Liver (tissue), 9 donors: ENCODE measurements around the gene CCDC93. TPM values are rescaled to one million over a fixed set of nuclear protein-coding genes. Genes with fewer than 3 reads are reported as not detected.

Source experiments
- DNase-seq: peaks from one replicate; pipeline ENCODE4 v3.0.0-alpha.2; 2017; ENCODE audit warnings: low spot score
- H3K27ac ChIP-seq, 2 donors: one replicate each; pipeline ENCODE4 v1.7.0; 2013; ENCODE audit warnings: inconsistent platforms in 2 of 2, low read length in 2 of 2, control low read depth in 1 of 2, low read depth in 1 of 2, mild to moderate bottlenecking in 1 of 2
- H3K27me3 ChIP-seq, 4 donors: one replicate each; pipeline versions ENCODE4 v1.6.1 to v1.7.0; 2013; ENCODE audit warnings: low read length in 3 of 4, inconsistent platforms in 1 of 4, mild to moderate bottlenecking in 1 of 4, moderate library complexity in 1 of 4; ENCODE audit not compliant: control insufficient read depth in 4 of 4, insufficient read depth in 4 of 4
- H3K36me3 ChIP-seq, 4 donors: one replicate each; pipeline versions ENCODE4 v1.6.1 to v1.7.0; 2013; ENCODE audit warnings: low read length in 3 of 4, mild to moderate bottlenecking in 3 of 4, low read depth in 1 of 4, moderate library complexity in 1 of 4; ENCODE audit not compliant: control insufficient read depth in 4 of 4, insufficient read depth in 3 of 4
- H3K4me1 ChIP-seq, 4 donors: one replicate each; pipeline versions ENCODE4 v1.6.1 to v1.7.0; 2013; ENCODE audit warnings: low read length in 3 of 4, mild to moderate bottlenecking in 3 of 4, moderate library complexity in 1 of 4; ENCODE audit not compliant: control insufficient read depth in 4 of 4, insufficient read depth in 4 of 4
- H3K4me3 ChIP-seq, 3 donors: one replicate each; pipeline versions ENCODE4 v1.6.1 to v1.7.0; 2013; ENCODE audit warnings: low read length in 3 of 3, control low read depth in 1 of 3, low read depth in 1 of 3, mild to moderate bottlenecking in 1 of 3
- H3K9ac ChIP-seq, 2 donors: one replicate each; pipeline ENCODE4 v1.7.0; 2013; ENCODE audit warnings: low read length in 2 of 2, mild to moderate bottlenecking in 2 of 2, moderate library complexity in 2 of 2, control low read depth in 1 of 2, low read depth in 1 of 2
- H3K9me3 ChIP-seq, 4 donors: one replicate each; pipeline versions ENCODE4 v1.6.1 to v1.7.0; 2013; ENCODE audit warnings: low read length in 3 of 4; ENCODE audit not compliant: control insufficient read depth in 4 of 4
- FOXA1 ChIP-seq: IDR thresholded peaks from 2 replicates; pipeline ENCODE4 v1.6.1; 2016; ENCODE audit warnings: antibody characterized with exemption
- FOXA2 ChIP-seq: IDR thresholded peaks from 2 replicates; pipeline ENCODE4 v1.6.1; 2016; ENCODE audit warnings: antibody characterized with exemption
- GABPA ChIP-seq, 2 donors: IDR thresholded peaks in 1 of 2; conservative IDR thresholded peaks in 1 of 2; 2 replicates each; pipeline ENCODE4 v1.6.1; 2016; ENCODE audit warnings: antibody characterized with exemption in 2 of 2, mild to moderate bottlenecking in 1 of 2, moderate library complexity in 1 of 2
- HNF4A ChIP-seq, 2 donors: conservative IDR thresholded peaks; 2 replicates each; pipeline ENCODE4 v1.6.1; 2016; ENCODE audit warnings: antibody characterized with exemption in 2 of 2, mild to moderate bottlenecking in 2 of 2
- HNF4G ChIP-seq: IDR thresholded peaks from 2 replicates; pipeline ENCODE4 v1.6.1; 2016; ENCODE audit warnings: antibody characterized with exemption
- JUND ChIP-seq, 2 donors: IDR thresholded peaks; 2 replicates each; pipeline ENCODE4 v1.6.1; 2016; ENCODE audit warnings: antibody characterized with exemption in 2 of 2
- NR2F2 ChIP-seq: IDR thresholded peaks from 2 replicates; pipeline ENCODE4 v1.6.1; 2016; ENCODE audit warnings: antibody characterized with exemption
- RXRA ChIP-seq, 2 donors: IDR thresholded peaks; 2 replicates each; pipeline ENCODE4 v1.6.1; 2017 to 2018; ENCODE audit warnings: antibody characterized with exemption in 2 of 2, mild to moderate bottlenecking in 1 of 2
- SP1 ChIP-seq: IDR thresholded peaks from 2 replicates; pipeline ENCODE4 v1.6.1; 2018; ENCODE audit warnings: antibody characterized with exemption, mild to moderate bottlenecking
- TAF1 ChIP-seq: conservative IDR thresholded peaks from 2 replicates; pipeline ENCODE4 v1.6.1; 2016; ENCODE audit warnings: antibody characterized with exemption, mild to moderate bottlenecking
- YY1 ChIP-seq: IDR thresholded peaks from 2 replicates; pipeline ENCODE4 v1.6.1; 2016; ENCODE audit warnings: antibody characterized with exemption, mild to moderate bottlenecking
- WGBS: extraction: QIAGEN DNeasy Blood & Tissue Kit; methylation state at CpG from one replicate; pipeline ENCODE4 v1.1.7; 2013; 5-methylcytosine and 5-hydroxymethylcytosine counted together
- polyA plus RNA-seq, 2 donors: library from polyadenylated mRNA; stranded (reverse) in 1 of 2; unstranded in 1 of 2; fragments of 200-250 nt in 1 of 2; fragments of >200 nt in 1 of 2; fragmentation: Nextera tagmentation in 1 of 2; extraction: Ambion mirVana in 1 of 2; gene quantifications; one replicate each; pipeline versions ENCODE4 v1.2.1 to v1.2.3, GENCODE V29; 2013 to 2015
- total RNA-seq, 2 donors: library from RNA; depleted of rRNA; stranded (reverse); fragments of >200 nt; gene quantifications; one replicate each; pipeline ENCODE4 v1.2.3, GENCODE V29; 2014
- TF ChIP-seq, protein P1 (sequence below): fragments of 150-350 bp; IDR thresholded peaks from 2 replicates; pipeline ENCODE4 v1.5.1; 2017; ENCODE audit warnings: improper control_type of control experiment, low read depth, low read length; ENCODE audit not compliant: missing input control
- TF ChIP-seq, protein P2 (sequence below): IDR thresholded peaks from 2 replicates; pipeline ENCODE4 v1.6.1; 2016; ENCODE audit warnings: antibody characterized with exemption
- TF ChIP-seq, protein P3 (sequence below): IDR thresholded peaks from 2 replicates; pipeline ENCODE4 v1.6.1; 2016; ENCODE audit warnings: antibody characterized with exemption, mild to moderate bottlenecking
- TF ChIP-seq, protein P4 (sequence below): IDR thresholded peaks from 2 replicates; pipeline ENCODE4 v1.6.1; 2016; ENCODE audit warnings: antibody characterized with exemption
- donor health status: healthy.
- donor health status: healthy.
- donor health status: healthy.
- donor health status: healthy.
- donor health status: healthy.

CCDC93 gene
- total and polyA plus RNA-seq, 4 donors = 4.0 to 14.2 (median 8.5) TPM

DNA sequence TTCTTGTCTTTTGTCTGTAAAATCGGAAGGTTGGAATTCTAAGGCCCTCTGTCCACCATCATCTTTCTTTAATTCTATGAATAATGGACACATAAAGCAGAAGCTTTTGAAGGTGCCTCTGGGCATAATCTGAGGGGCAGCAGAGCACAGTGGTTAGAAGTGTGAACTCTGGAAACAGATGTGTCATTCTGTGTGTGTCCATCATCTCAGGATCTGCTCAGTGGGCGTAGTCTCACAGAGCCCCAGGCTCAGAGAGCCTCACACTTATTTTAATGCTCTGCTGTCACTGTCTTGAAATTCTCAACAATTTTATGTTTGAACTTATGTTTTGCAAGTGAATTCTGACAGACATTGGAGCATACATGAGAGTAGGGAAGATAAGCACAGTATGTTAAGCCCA, 31.0 kb upstream of the CCDC93 start:
- DNase-seq = no peak
- H3K4me1 ChIP-seq = peaks cover 0 to 8% (median 0%) of the 10 kb centered on the region in 4 donors

DNA sequence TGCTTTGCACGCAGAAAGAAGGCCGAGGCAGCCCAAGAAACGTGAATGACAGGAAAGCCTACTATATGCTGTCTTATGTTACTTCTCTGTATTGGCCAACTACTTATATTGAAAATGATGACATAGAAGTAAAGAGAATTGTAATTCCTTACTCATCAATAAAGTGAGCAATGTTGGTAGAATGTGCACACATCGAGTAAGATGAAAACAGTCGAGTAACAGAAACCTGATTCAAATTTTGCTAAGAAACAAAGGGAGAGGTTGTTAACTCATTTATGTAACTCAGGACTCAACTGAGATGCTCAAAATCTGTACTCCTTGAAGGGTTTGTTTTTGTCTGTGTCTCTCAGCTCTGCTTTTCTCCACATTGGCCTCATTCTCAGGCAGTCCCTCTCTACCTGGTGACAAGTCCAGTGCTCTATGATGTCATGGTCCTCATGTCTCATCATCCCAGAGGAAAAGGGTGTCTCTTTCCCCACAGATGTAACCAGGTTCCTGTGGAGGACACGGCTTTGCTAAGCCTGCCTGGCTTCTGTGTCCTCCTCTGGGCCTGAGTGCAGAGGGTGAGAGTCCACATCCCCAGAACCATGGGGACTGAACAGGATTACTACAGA, 30.3 kb upstream of the CCDC93 start:
- 82% methylated on average over 6 of the region's 6 CpGs for WGBS
- no peaks in the 10 kb centered on the region for H3K36me3 ChIP-seq
- H3K4me1 ChIP-seq = peaks cover 0 to 8% (median 0%) of the 10 kb centered on the region in 4 donors
- DNase-seq = no peak
- H3K9ac ChIP-seq = no peak overlapping the region
- TF ChIP-seq, protein P1, sequence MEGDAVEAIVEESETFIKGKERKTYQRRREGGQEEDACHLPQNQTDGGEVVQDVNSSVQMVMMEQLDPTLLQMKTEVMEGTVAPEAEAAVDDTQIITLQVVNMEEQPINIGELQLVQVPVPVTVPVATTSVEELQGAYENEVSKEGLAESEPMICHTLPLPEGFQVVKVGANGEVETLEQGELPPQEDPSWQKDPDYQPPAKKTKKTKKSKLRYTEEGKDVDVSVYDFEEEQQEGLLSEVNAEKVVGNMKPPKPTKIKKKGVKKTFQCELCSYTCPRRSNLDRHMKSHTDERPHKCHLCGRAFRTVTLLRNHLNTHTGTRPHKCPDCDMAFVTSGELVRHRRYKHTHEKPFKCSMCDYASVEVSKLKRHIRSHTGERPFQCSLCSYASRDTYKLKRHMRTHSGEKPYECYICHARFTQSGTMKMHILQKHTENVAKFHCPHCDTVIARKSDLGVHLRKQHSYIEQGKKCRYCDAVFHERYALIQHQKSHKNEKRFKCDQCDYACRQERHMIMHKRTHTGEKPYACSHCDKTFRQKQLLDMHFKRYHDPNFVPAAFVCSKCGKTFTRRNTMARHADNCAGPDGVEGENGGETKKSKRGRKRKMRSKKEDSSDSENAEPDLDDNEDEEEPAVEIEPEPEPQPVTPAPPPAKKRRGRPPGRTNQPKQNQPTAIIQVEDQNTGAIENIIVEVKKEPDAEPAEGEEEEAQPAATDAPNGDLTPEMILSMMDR = no peak
- no peak overlapping the region for H3K4me3 ChIP-seq
- no peaks in the 10 kb centered on the region for H3K27me3 ChIP-seq
- H3K9me3 ChIP-seq = no peaks in the 10 kb centered on the region
- H3K27ac ChIP-seq = no peak overlapping the region

More for the DNA sequence above, 31.0 kb upstream of the CCDC93 start:
- Histone ChIP-seq H3K9me3 (no peaks in the 10 kb centered on the region), H3K27ac (no peak overlapping the region), H3K4me3 (no peak overlapping the region), H3K36me3 (no peaks in the 10 kb centered on the region), H3K27me3 (no peaks in the 10 kb centered on the region), H3K9ac (no peak overlapping the region)
- 92% methylated on average over 2 of the region's 2 CpGs for WGBS
- TF ChIP-seq YY1 (no peak), HNF4G (no peak), NR2F2 (no peak), TAF1 (no peak), RXRA (IDR thresholded peaks at IDR 0.05) (no peak)

DNA sequence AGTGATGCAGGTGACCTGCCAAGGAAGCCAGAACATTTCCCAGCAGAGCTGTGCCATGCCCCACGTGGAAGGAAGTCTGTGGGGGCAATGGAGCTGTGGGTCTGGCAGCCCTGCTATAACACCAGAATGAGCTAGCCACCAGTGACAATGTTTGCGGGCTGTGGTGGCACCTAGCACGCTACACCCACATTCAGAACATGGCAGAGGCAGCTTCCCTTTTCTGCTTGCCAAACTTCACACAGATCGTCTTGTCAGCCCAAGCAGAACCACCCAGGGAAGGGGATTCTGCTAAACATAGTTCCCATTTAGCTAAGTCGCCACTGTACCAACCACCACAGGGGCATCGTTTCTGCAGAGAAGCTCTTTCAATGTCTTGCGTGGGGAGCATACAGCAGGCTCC, 27.0 kb upstream of the CCDC93 start:
- Histone ChIP-seq H3K4me3 (no peak overlapping the region), H3K36me3 (no peaks in the 10 kb centered on the region), H3K4me1 (no peaks in the 10 kb centered on the region), H3K27ac (no peak overlapping the region), H3K27me3 (no peaks in the 10 kb centered on the region), H3K9ac (no peak overlapping the region), H3K9me3 (no peaks in the 10 kb centered on the region)
- DNase-seq = no peak
- TF ChIP-seq RXRA (IDR thresholded peaks at IDR 0.05) (no peak), SP1 (no peak), GABPA (IDR thresholded peaks at IDR 0.05 in 1 of 2, conservative IDR thresholded peaks at IDR 0.05 in 1 of 2) (no peak), TAF1 (no peak), JUND (IDR thresholded peaks at IDR 0.05) (no peak), NR2F2 (no peak), HNF4A (conservative IDR thresholded peaks at IDR 0.05) (no peak), FOXA1 (no peak), YY1 (no peak), FOXA2 (no peak)
- TF ChIP-seq, protein P1 = no peak
- TF ChIP-seq, protein P2, sequence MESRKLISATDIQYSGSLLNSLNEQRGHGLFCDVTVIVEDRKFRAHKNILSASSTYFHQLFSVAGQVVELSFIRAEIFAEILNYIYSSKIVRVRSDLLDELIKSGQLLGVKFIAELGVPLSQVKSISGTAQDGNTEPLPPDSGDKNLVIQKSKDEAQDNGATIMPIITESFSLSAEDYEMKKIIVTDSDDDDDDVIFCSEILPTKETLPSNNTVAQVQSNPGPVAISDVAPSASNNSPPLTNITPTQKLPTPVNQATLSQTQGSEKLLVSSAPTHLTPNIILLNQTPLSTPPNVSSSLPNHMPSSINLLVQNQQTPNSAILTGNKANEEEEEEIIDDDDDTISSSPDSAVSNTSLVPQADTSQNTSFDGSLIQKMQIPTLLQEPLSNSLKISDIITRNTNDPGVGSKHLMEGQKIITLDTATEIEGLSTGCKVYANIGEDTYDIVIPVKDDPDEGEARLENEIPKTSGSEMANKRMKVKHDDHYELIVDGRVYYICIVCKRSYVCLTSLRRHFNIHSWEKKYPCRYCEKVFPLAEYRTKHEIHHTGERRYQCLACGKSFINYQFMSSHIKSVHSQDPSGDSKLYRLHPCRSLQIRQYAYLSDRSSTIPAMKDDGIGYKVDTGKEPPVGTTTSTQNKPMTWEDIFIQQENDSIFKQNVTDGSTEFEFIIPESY = no peak
- TF ChIP-seq, protein P3, sequence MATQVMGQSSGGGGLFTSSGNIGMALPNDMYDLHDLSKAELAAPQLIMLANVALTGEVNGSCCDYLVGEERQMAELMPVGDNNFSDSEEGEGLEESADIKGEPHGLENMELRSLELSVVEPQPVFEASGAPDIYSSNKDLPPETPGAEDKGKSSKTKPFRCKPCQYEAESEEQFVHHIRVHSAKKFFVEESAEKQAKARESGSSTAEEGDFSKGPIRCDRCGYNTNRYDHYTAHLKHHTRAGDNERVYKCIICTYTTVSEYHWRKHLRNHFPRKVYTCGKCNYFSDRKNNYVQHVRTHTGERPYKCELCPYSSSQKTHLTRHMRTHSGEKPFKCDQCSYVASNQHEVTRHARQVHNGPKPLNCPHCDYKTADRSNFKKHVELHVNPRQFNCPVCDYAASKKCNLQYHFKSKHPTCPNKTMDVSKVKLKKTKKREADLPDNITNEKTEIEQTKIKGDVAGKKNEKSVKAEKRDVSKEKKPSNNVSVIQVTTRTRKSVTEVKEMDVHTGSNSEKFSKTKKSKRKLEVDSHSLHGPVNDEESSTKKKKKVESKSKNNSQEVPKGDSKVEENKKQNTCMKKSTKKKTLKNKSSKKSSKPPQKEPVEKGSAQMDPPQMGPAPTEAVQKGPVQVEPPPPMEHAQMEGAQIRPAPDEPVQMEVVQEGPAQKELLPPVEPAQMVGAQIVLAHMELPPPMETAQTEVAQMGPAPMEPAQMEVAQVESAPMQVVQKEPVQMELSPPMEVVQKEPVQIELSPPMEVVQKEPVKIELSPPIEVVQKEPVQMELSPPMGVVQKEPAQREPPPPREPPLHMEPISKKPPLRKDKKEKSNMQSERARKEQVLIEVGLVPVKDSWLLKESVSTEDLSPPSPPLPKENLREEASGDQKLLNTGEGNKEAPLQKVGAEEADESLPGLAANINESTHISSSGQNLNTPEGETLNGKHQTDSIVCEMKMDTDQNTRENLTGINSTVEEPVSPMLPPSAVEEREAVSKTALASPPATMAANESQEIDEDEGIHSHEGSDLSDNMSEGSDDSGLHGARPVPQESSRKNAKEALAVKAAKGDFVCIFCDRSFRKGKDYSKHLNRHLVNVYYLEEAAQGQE = no peak
- TF ChIP-seq, protein P4, sequence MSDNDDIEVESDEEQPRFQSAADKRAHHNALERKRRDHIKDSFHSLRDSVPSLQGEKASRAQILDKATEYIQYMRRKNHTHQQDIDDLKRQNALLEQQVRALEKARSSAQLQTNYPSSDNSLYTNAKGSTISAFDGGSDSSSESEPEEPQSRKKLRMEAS = no peak
- 77% methylated on average over 7 of the region's 7 CpGs for WGBS
